Nephron progenitor cell (in vitro differentiated cells): ENCODE results near the gene GMDS.

Experiments used
- DNase-seq: peaks from one replicate; pipeline ENCODE4 v3.0.0; 2021
- H3K27ac Mint-ChIP-seq: 2 replicates; pipeline ENCODE4 v1.8.0; 2021; ENCODE audit warnings: mild to moderate bottlenecking, moderate library complexity, mixed read lengths
- H3K27me3 Mint-ChIP-seq: 2 replicates; pipeline ENCODE4 v1.8.0; 2021; ENCODE audit warnings: mild to moderate bottlenecking, low read depth, mixed read lengths; ENCODE audit not compliant: poor library complexity
- H3K36me3 Mint-ChIP-seq: 2 replicates; pipeline ENCODE4 v1.8.0; 2021; ENCODE audit warnings: low read depth, mixed read lengths
- H3K4me1 Mint-ChIP-seq: 2 replicates; pipeline ENCODE4 v1.8.0; 2021; ENCODE audit warnings: mixed read lengths
- H3K4me3 Mint-ChIP-seq: 2 replicates; pipeline ENCODE4 v1.8.0; 2021; ENCODE audit warnings: mild to moderate bottlenecking, moderate library complexity, mixed read lengths
- H3K9me3 Mint-ChIP-seq: 2 replicates; pipeline ENCODE4 v1.8.0; 2021; ENCODE audit warnings: mild to moderate bottlenecking, moderate library complexity, mixed read lengths
- TF ChIP-seq, protein P1 (sequence below): fragments of 200-600 bp; sonication (generic); IDR thresholded peaks from 2 replicates; pipeline ENCODE4 v1.5.0; 2021; ENCODE audit warnings: antibody characterized with exemption

The GMDS gene

DNA sequence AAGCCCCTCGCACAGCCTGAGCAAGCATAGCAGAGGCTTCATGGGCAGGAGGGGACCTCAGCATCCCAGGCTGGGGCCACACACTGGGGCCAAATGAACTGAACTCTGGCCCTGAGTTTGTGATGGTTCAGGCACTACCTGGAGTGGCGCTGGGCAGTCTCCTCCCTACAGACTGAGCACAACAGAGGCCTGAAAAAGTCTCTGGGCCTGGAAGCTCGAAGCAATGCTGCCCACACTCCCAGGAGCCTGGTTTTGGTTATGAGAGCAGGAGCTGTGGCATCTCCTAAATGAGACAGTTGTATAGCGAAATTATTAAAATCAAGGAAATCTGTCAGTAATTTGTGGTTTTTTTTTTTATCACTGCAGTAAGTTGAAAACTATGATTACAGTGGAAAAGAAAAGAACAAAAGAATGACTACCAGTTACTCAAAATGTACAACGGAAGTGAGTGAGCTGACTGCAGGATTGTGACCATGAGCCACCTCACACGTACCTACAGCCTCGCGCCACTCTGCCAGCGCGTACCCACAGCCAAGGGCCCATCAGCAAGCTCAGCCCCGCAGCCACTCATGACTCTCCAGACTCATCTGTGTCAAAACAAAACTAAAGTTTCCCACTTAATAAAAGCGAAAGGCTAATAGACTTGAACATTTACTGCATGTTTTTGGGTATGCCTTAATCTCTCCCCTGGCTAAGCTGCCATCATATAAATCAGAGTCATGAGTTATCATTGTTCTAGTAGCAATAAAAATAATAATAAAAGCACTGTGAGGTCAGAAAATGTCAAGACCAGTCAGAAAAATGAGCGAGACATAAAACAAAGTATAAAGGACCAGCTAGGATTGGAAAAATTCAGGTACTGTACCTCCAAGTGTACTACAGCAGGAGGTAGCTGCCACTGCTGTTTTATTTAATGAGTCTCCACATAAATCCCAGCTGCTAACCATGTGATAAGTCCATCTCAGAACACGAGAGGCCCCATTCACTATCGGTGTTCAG is 458.7 kb downstream of the GMDS start:
- Mint-ChIP-seq H3K9me3 (peaks cover 3% of the 10 kb centered on the region), H3K27ac (no peak overlapping the region), H3K4me1 (peaks cover 32% of the 10 kb centered on the region), H3K27me3 (peaks cover 10% of the 10 kb centered on the region), H3K4me3 (no peak overlapping the region), H3K36me3 (no peaks in the 10 kb centered on the region)
- TF ChIP-seq, protein P1, sequence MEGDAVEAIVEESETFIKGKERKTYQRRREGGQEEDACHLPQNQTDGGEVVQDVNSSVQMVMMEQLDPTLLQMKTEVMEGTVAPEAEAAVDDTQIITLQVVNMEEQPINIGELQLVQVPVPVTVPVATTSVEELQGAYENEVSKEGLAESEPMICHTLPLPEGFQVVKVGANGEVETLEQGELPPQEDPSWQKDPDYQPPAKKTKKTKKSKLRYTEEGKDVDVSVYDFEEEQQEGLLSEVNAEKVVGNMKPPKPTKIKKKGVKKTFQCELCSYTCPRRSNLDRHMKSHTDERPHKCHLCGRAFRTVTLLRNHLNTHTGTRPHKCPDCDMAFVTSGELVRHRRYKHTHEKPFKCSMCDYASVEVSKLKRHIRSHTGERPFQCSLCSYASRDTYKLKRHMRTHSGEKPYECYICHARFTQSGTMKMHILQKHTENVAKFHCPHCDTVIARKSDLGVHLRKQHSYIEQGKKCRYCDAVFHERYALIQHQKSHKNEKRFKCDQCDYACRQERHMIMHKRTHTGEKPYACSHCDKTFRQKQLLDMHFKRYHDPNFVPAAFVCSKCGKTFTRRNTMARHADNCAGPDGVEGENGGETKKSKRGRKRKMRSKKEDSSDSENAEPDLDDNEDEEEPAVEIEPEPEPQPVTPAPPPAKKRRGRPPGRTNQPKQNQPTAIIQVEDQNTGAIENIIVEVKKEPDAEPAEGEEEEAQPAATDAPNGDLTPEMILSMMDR: no peak
- DNase-seq: no peak

- Mint-ChIP-seq H3K9me3 (no peaks in the 10 kb centered on the region), H3K4me3 (no peak overlapping the region), H3K27ac (no peak overlapping the region), H3K4me1 (peaks cover 55% of the 10 kb centered on the region), H3K36me3 (no peaks in the 10 kb centered on the region), H3K27me3 (peaks cover 14% of the 10 kb centered on the region)
- TF ChIP-seq, protein P1: no peak
- DNase-seq: no peak
These were observed 461.0 kb downstream of the GMDS start for GRCh38 chr6:1784422-1784884.

DNA sequence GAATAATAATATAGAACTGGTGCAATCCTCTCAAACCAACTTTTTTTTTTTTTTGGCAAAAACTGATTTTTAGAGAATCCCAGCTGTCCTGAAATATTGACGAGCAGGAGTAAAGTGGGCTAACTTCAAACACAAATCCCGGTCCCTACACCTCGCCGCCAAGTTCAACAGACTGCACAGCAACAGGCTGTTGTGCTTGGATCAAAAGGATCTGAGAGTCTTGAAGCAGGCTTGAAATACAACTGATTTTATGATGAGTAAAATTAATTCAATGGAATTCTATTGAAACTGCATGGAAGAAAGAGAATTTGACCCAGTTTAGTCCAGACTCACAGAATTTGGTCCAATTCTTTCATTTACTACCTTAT is 463.6 kb downstream of the GMDS start:
- TF ChIP-seq, protein P1: no peak
- no peaks in the 10 kb centered on the region for H3K9me3 Mint-ChIP-seq
- H3K27ac Mint-ChIP-seq: no peak overlapping the region
- DNase-seq: no peak
- H3K27me3 Mint-ChIP-seq: peaks cover 14% of the 10 kb centered on the region
- H3K4me3 Mint-ChIP-seq: no peak overlapping the region
- no peaks in the 10 kb centered on the region for H3K36me3 Mint-ChIP-seq
- peaks cover 66% of the 10 kb centered on the region for H3K4me1 Mint-ChIP-seq

DNA sequence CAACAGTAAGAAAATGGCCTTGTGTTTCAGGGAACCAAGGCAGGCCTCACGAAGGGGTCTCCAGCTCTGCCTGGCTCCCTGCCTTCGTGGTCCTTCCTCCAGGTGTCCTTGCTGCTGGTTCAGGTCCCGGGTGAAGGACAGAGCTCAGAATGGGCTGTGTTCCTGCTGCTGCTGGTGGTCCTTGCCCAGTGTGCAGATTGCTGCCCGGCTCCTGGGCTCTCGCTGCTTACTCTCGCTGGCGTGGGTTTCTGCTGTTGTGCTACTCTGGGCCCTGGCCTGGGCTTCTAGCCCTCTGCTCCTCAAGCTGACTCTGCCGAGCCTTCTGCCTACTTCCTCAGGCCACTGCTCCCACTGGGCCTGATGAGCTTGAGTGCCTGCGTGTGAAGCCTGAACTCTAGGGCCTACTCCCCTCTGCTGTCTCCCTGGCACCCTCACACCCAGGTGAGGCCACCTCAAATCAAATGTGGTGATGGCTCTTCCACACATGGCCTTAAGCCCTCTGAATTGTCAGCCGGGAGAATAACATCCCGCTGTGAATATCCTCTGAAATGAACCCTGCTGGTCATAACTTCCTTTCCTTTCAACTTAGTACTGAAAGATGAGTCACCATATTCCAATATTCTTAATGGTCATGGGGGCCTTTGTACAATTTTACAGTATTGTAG is 464.1 kb downstream of the GMDS start:
- Mint-ChIP-seq H3K27ac (no peak overlapping the region), H3K4me3 (peak overlapping the region; percentile 32), H3K4me1 (peaks cover 70% of the 10 kb centered on the region), H3K36me3 (no peaks in the 10 kb centered on the region), H3K9me3 (no peaks in the 10 kb centered on the region), H3K27me3 (peaks cover 14% of the 10 kb centered on the region)
- DNase-seq: no peak
- TF ChIP-seq, protein P1: no peak

DNA sequence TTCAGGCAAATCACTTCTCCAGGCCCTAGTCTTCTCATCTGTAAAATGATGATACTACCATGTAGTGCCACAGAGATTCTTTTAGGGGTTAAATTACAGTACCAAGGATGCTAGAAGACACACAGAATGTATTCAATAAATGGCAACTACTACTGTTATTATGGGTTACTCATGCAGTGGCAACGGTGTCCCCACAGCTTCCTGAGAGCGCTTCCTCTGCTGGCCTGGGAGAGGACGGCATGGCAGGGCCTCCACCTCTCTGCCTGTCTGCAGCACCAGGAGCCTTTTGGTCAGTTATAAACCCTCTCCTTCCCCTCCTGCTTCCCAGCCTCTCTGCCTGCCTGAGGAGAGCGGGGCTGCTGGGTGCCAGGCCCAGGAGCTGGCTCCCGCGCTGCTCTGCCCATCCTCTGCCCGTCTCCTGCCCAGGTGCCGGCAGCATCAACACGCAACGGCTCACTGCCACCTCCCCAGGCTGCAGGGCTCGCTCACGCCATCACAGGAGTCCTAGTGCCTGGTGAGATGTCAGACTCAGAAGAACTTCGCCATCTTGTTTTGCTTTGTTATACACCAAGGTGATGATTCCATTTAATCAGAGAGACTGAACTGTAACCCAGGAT is 465.0 kb downstream of the GMDS start:
- Mint-ChIP-seq H3K27ac (no peak overlapping the region), H3K36me3 (no peaks in the 10 kb centered on the region), H3K4me1 (peaks cover 79% of the 10 kb centered on the region), H3K9me3 (no peaks in the 10 kb centered on the region), H3K4me3 (no peak overlapping the region), H3K27me3 (peaks cover 14% of the 10 kb centered on the region)
- TF ChIP-seq, protein P1: no peak
- no peak for DNase-seq
